NT2/D1 (cell line): ENCODE measurements around the gene GALNT8.

ENCODE experiments used
- SUZ12 ChIP-seq: IDR thresholded peaks from 2 replicates; pipeline ENCODE4 v1.6.1; 2011; ENCODE audit not compliant: insufficient read length, insufficient read depth; ENCODE audit errors: extremely low read depth
- YY1 ChIP-seq: IDR thresholded peaks from 2 replicates; pipeline ENCODE4 v1.6.1; 2011; ENCODE audit not compliant: insufficient read length, insufficient read depth

- TF ChIP-seq YY1 (no peak), SUZ12 (no peak)
Observed at GRCh38 chr12:4791497-4791896, 71.3 kb downstream of the GALNT8 start.
